Aorta (tissue), 5 donors: ENCODE data around the gene ATP1A4. TPM values are rescaled to one million over a fixed set of nuclear protein-coding genes. Genes with fewer than 3 reads are reported as not detected.

Experiments
- ATAC-seq: fragments of 200-7000 bp; cut with Tn5 transposase; one replicate; pipeline ENCODE4 v1.9.1; 2022; ENCODE audit warnings: moderate library complexity; ENCODE audit not compliant: low FRiP score
- DNase-seq, 2 donors: peaks; one replicate each; pipeline ENCODE4 v3.0.0-alpha.2; 2020
- H3K27ac ChIP-seq, 2 donors: one replicate each; pipeline ENCODE4 v1.5.1; 2013; ENCODE audit warnings: low read length in 2 of 2, mild to moderate bottlenecking in 2 of 2, moderate library complexity in 2 of 2, control low read depth in 1 of 2, inconsistent platforms in 1 of 2, low read depth in 1 of 2
- H3K27me3 ChIP-seq, 2 donors: one replicate each; pipeline ENCODE4 v1.6.1; 2013; ENCODE audit warnings: control low read depth in 1 of 2, low read length in 1 of 2, mild to moderate bottlenecking in 1 of 2, moderate library complexity in 1 of 2; ENCODE audit not compliant: insufficient read depth in 2 of 2, control insufficient read depth in 1 of 2
- H3K36me3 ChIP-seq, 2 donors: one replicate each; pipeline ENCODE4 v1.6.1; 2013; ENCODE audit warnings: control low read depth in 1 of 2, low read length in 1 of 2, mild to moderate bottlenecking in 1 of 2; ENCODE audit not compliant: insufficient read depth in 2 of 2, control insufficient read depth in 1 of 2
- H3K4me1 ChIP-seq, 2 donors: one replicate each; pipeline ENCODE4 v1.6.1; 2013; ENCODE audit warnings: low read length in 2 of 2, control low read depth in 1 of 2, mild to moderate bottlenecking in 1 of 2, moderate library complexity in 1 of 2; ENCODE audit not compliant: insufficient read depth in 2 of 2, control insufficient read depth in 1 of 2
- H3K4me3 ChIP-seq, 2 donors: one replicate each; pipeline ENCODE4 v1.5.1; 2013; ENCODE audit warnings: low read length in 2 of 2, control low read depth in 1 of 2, mild to moderate bottlenecking in 1 of 2
- H3K9me3 ChIP-seq: one replicate; pipeline ENCODE4 v1.6.1; 2013; ENCODE audit warnings: mild to moderate bottlenecking, low read length; ENCODE audit not compliant: control insufficient read depth
- WGBS, 2 donors: extraction: QIAGEN DNeasy Blood & Tissue Kit; methylation state at CpG; one replicate each; pipeline ENCODE4 v1.1.7; 2013; 5-methylcytosine and 5-hydroxymethylcytosine counted together
- intact Hi-C, 2 donors: fragments of 100-400 bp; cut with DNase I; formaldehyde crosslinking; loops; one replicate each; pipeline versions ENCODE4 v1.14.2 to v1.15.0; 2022
- long read RNA-seq, 2 donors: library from polyadenylated mRNA; unstranded; transcript quantifications; one replicate each; pipeline ENCODE4 v2.0.0, GENCODE V29; 2020 to 2021
- polyA plus RNA-seq, 2 donors: library from polyadenylated mRNA; stranded (reverse); fragments of 200-250 nt; gene quantifications; one replicate each; pipeline ENCODE4 v1.2.3, GENCODE V29; 2013
- total RNA-seq, 2 donors: library from RNA; stranded (reverse); fragmentation: NEBNext Ultra II Directional; extraction: Animal tissue kit (Norgen Biotek cat#: 25700); gene quantifications; one replicate each; pipeline ENCODE4 v1.2.1, GENCODE V29; 2021
- donor health status: healthy with polysubstance abuse.
- donor health status: Bipolar disorder and iron deficiency.
- donor health status: DM: no; HTN: no; CAD: no.
- donor health status: DM: no; HTN: no; CAD: no.
- donor health status: DM: yes; HTN: yes; CAD: no.

The ATP1A4 gene
- under 1 TPM in 1 of 2 donors, not detected in 1; 0.19 TPM for total RNA-seq
- polyA plus RNA-seq: under 1 TPM in 1 of 2 donors, not detected in 1; 0.36 TPM
- long read RNA-seq, donor 1: 0 reads
- long read RNA-seq, donor 2: 0 reads

- H3K27ac ChIP-seq: no peak within 1 kb of the TSS
- H3K9me3 ChIP-seq: no peaks in the 10 kb centered on the region
- H3K4me3 ChIP-seq: no peak within 1 kb of the TSS
- intact Hi-C loops: loop anchor here in 1 of 2 donors (5.0 kb wide), 1 partner anchor 34 kb away; the partner anchor contains the start of gene ATP1A2
- H3K36me3 ChIP-seq: no peaks in the 10 kb centered on the region
- peaks cover 0 to 1% of the 10 kb centered on the region in 2 donors for H3K4me1 ChIP-seq
- ATAC-seq (no peak), DNase-seq (no peak)
- no peaks in the 10 kb centered on the region for H3K27me3 ChIP-seq
- 86 to 90% methylated on average over 6 of the region's 6 CpGs for WGBS, 2 donors
Observed at GRCh38 chr1:160151303-160151702, at the start of gene ATP1A4. Gene ATP1A4, plus strand, starts transcription at chr1:160151603. Its CDS starts 438 bp downstream, at chr1:160152041.

- Histone ChIP-seq H3K4me3 (no peak overlapping the region), H3K9me3 (no peaks in the 10 kb centered on the region), H3K36me3 (no peaks in the 10 kb centered on the region), H3K27me3 (no peaks in the 10 kb centered on the region), H3K27ac (peak overlapping the region in 1 of 2 donors; percentile 8), H3K4me1 (no peaks in the 10 kb centered on the region)
- DNase-seq (no peak), ATAC-seq (no peak)
- WGBS, 2 donors: 29 to 36% methylated on average over 9 of the region's 9 CpGs
- intact Hi-C loops: loop anchor here (2.0 to 5.0 kb wide), 6 partner anchors 90 to 190 kb away; partner anchors contain the start of gene CASQ1 (in 1 of the 2)
Observed at GRCh38 chr1:160101717-160102522, 49.5 kb upstream of the ATP1A4 start.

GRCh38 chr1:160103658-160104408 is 47.6 kb upstream of the ATP1A4 start:
- Histone ChIP-seq H3K36me3 (no peaks in the 10 kb centered on the region), H3K9me3 (no peaks in the 10 kb centered on the region), H3K27me3 (no peaks in the 10 kb centered on the region), H3K27ac (peak overlapping the region in 1 of 2 donors; percentile 52), H3K4me1 (no peaks in the 10 kb centered on the region), H3K4me3 (no peak overlapping the region)
- ATAC-seq: no peak
- no peak for DNase-seq
- intact Hi-C loops: loop anchor here in 1 of 2 donors (5.0 kb wide), 3 partner anchors 88 to 188 kb away; partner anchors contain the start of gene CASQ1
- WGBS, 2 donors: 7 to 15% methylated on average over 6 of the region's 6 CpGs

GRCh38 chr1:160104486-160104885 is 46.9 kb upstream of the ATP1A4 start:
- H3K36me3 ChIP-seq: no peaks in the 10 kb centered on the region
- H3K27ac ChIP-seq: peak overlapping the region in 1 of 2 donors; percentile 23
- H3K9me3 ChIP-seq: no peaks in the 10 kb centered on the region
- ATAC-seq (no peak), DNase-seq (no peak)
- no peaks in the 10 kb centered on the region for H3K27me3 ChIP-seq
- no peak overlapping the region for H3K4me3 ChIP-seq
- H3K4me1 ChIP-seq: no peaks in the 10 kb centered on the region
- intact Hi-C loops: loop anchor here in 1 of 2 donors (5.0 kb wide), 3 partner anchors 88 to 188 kb away; partner anchors contain the start of gene CASQ1
- WGBS, 2 donors: 6 to 14% methylated on average over 3 of the region's 3 CpGs

- H3K4me3 ChIP-seq: no peak overlapping the region
- no peak for ATAC-seq
Observed at GRCh38 chr1:160105155-160105554, 46.2 kb upstream of the ATP1A4 start.

GRCh38 chr1:160107512-160107911 is 43.9 kb upstream of the ATP1A4 start:
- intact Hi-C loops: no loop called here
- Histone ChIP-seq H3K9me3 (no peaks in the 10 kb centered on the region), H3K36me3 (no peaks in the 10 kb centered on the region), H3K4me3 (no peak overlapping the region), H3K27ac (no peak overlapping the region), H3K27me3 (no peaks in the 10 kb centered on the region), H3K4me1 (no peaks in the 10 kb centered on the region)
- 98 to 100% methylated on average over 1 of the region's 1 CpG for WGBS, 2 donors
- DNase-seq (no peak), ATAC-seq (no peak)

More at GRCh38 chr1:160105155-160105554, 46.2 kb upstream of the ATP1A4 start:
- no peak for DNase-seq
- whole genome bisulfite sequencing, 2 donors: 97 to 98% methylated on average over 5 of the region's 5 CpGs
- no peaks in the 10 kb centered on the region for H3K36me3 ChIP-seq
- H3K27me3 ChIP-seq: no peaks in the 10 kb centered on the region
- no peak overlapping the region for H3K27ac ChIP-seq
- intact Hi-C loops: no loop called here
- H3K4me1 ChIP-seq: no peaks in the 10 kb centered on the region
- H3K9me3 ChIP-seq: no peaks in the 10 kb centered on the region

- WGBS, 2 donors: 23 to 28% methylated on average over 6 of the region's 6 CpGs
- no peak for DNase-seq
- ATAC-seq: no peak
- H3K4me1 ChIP-seq: no peaks in the 10 kb centered on the region
- H3K27ac ChIP-seq: no peak overlapping the region
- no peaks in the 10 kb centered on the region for H3K36me3 ChIP-seq
- no peaks in the 10 kb centered on the region for H3K27me3 ChIP-seq
- H3K9me3 ChIP-seq: no peaks in the 10 kb centered on the region
- H3K4me3 ChIP-seq: no peak overlapping the region
- intact Hi-C loops: no loop called here
Observed at GRCh38 chr1:160108888-160109662, 42.3 kb upstream of the ATP1A4 start.

GRCh38 chr1:160109686-160110085 is 41.7 kb upstream of the ATP1A4 start:
- DNase-seq: no peak
- no peaks in the 10 kb centered on the region for H3K27me3 ChIP-seq
- H3K9me3 ChIP-seq: no peaks in the 10 kb centered on the region
- intact Hi-C loops: no loop called here
- no peaks in the 10 kb centered on the region for H3K36me3 ChIP-seq
- WGBS, 2 donors: 51 to 63% methylated on average over 4 of the region's 4 CpGs
- no peak for ATAC-seq
- H3K4me3 ChIP-seq: no peak overlapping the region
- H3K27ac ChIP-seq: no peak overlapping the region
- no peaks in the 10 kb centered on the region for H3K4me1 ChIP-seq
